Measurements from ENCODE around the gene TTYH1.
A peak's percentile ranks its signal among the peaks of the same experiment; 100 is the strongest.

GRCh38 chr19:54439174-54439851 lies 24.0 kb downstream of the TTYH1 start:
- TF ChIP-seq CTCF (IDR thresholded peaks at IDR 0.05; ENCODE audit: insufficient read depth, low read length) (peak; percentile 56), REST (IDR thresholded peaks at IDR 0.05; ENCODE audit: insufficient replicate concordance, low read depth) (no peak), POLR2AphosphoS5 (IDR thresholded peaks at IDR 0.05; ENCODE audit: low read depth) (no peak), SPI1 (IDR thresholded peaks at IDR 0.05; ENCODE audit: borderline replicate concordance, low read depth) (no peak), GABPA (IDR thresholded peaks at IDR 0.05; ENCODE audit: low read depth) (no peak)
